ENCODE measurements around the gene APBA2.

Gene APBA2

GRCh38 chr15:29097971-29098370 lies 212.2 kb downstream of the APBA2 start:
- no peaks in the 10 kb centered on the region for H3K4me1 ChIP-seq (ENCODE audit: insufficient read depth, low read length, severe bottlenecking)
- no peaks in the 10 kb centered on the region for H3K9me2 ChIP-seq (ENCODE audit: low read depth, low read length)
- no peaks in the 10 kb centered on the region for H4K20me1 ChIP-seq (ENCODE audit: insufficient read depth, low read length)
- H3K9me3 ChIP-seq (ENCODE audit: low read length): no peaks in the 10 kb centered on the region
- no peaks in the 10 kb centered on the region for H3K36me3 ChIP-seq (ENCODE audit: insufficient read depth, low read length)
- H3K9ac ChIP-seq (ENCODE audit: low read length): no peak overlapping the region
- no peak overlapping the region for H2AFZ ChIP-seq (ENCODE audit: low read length)
- no peaks in the 10 kb centered on the region for H3K79me2 ChIP-seq (ENCODE audit: insufficient read depth, low read length)
- no peak overlapping the region for H3K4me3 ChIP-seq (ENCODE audit: low read depth, low read length, poor library complexity, severe bottlenecking)
- H3K27ac ChIP-seq (ENCODE audit: low read depth, low read length, poor library complexity, severe bottlenecking): no peak overlapping the region
- H3F3A ChIP-seq (ENCODE audit: insufficient read depth, low read length): no peaks in the 10 kb centered on the region
- H3K4me2 ChIP-seq (ENCODE audit: low read length): no peak overlapping the region
- TF ChIP-seq CTCF (IDR thresholded peaks at IDR 0.05; ENCODE audit: low read length): no peak
- TF ChIP-seq EZH2 (IDR thresholded peaks at IDR 0.05; ENCODE audit: borderline replicate concordance, low read length): no peak
- H3K27me3 ChIP-seq (ENCODE audit: insufficient read depth, low read length): no peaks in the 10 kb centered on the region; the same call in 1 of the 2 replicates

DNA sequence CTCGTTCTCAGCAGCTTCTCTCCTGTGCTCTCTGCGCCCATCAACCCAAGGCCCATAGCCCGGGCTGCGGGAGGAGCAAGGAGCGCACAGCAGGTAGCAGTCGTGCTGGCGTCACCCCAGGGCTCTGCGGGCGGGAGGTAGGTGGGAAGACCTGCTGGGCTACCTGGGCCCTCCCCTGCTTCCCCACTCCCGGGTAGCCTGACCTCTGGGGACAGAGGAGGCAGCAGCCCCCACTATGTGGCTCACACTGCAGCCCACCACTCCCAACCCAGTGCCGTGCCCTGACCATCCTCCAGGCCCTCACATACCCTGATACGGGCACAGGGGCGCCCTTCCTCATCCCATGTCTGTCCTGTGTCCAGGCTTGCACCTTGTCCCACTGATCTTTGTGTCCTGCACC lies 212.9 kb downstream of the APBA2 start:
- Histone ChIP-seq H3K36me3 (ENCODE audit: insufficient read depth, low read length) (no peaks in the 10 kb centered on the region), H3F3A (ENCODE audit: insufficient read depth, low read length) (no peaks in the 10 kb centered on the region), H3K4me1 (ENCODE audit: insufficient read depth, low read length, severe bottlenecking) (no peaks in the 10 kb centered on the region), H3K9ac (ENCODE audit: low read length) (no peak overlapping the region), H2AFZ (ENCODE audit: low read length) (no peak overlapping the region), H3K27me3 (ENCODE audit: insufficient read depth, low read length) (no peaks in the 10 kb centered on the region; the same call in 1 of the 2 replicates), H4K20me1 (ENCODE audit: insufficient read depth, low read length) (no peaks in the 10 kb centered on the region), H3K79me2 (ENCODE audit: insufficient read depth, low read length) (no peaks in the 10 kb centered on the region), H3K4me2 (ENCODE audit: low read length) (no peak overlapping the region), H3K4me3 (ENCODE audit: low read depth, low read length, poor library complexity, severe bottlenecking) (no peak overlapping the region), H3K9me2 (ENCODE audit: low read depth, low read length) (no peaks in the 10 kb centered on the region), H3K9me3 (ENCODE audit: low read length) (no peaks in the 10 kb centered on the region), H3K27ac (ENCODE audit: low read depth, low read length, poor library complexity, severe bottlenecking) (no peak overlapping the region)
- TF ChIP-seq CTCF (IDR thresholded peaks at IDR 0.05; ENCODE audit: low read length): no peak
- TF ChIP-seq EZH2 (IDR thresholded peaks at IDR 0.05; ENCODE audit: borderline replicate concordance, low read length): no peak

DNA sequence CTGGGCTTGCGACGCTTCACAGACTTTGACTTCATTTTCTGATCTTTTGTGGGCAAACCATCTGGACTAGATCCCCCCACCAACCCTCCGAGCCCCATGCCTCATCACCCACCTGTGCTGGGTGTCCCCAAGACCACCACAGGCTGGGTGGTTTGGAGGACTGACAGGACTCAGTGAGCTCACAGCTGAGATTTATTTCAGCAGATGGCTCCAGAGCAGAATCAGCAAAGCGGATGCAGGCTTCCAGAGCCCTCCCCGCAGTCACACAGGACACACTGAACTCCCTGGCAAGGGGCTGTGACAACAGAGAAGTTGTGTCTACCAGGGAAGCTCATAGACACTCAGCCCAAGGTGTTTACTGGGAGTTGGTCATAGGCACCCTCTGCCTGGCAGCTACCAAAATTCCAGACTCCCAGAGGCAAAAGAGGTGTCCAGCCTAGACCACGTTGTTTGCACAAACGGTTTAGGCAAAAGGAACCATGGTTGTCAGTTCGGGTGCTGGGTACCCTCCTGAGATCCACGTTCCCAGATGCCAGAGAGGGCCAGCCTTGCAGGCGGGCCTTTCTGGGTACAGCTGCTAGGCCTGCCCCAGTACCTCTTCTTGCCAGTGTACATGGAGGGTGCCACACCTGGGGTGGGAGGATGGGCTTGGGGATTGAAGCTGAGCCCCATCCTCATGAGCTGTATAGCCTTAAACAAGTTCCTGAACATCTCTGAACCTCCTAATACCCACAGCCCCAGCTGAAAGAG lies 213.5 kb downstream of the APBA2 start:
- H3K79me2 ChIP-seq (ENCODE audit: insufficient read depth, low read length): no peaks in the 10 kb centered on the region
- no peaks in the 10 kb centered on the region for H3F3A ChIP-seq (ENCODE audit: insufficient read depth, low read length)
- TF ChIP-seq EZH2 (IDR thresholded peaks at IDR 0.05; ENCODE audit: borderline replicate concordance, low read length) (no peak), CTCF (IDR thresholded peaks at IDR 0.05; ENCODE audit: low read length) (no peak)
- no peaks in the 10 kb centered on the region for H3K9me3 ChIP-seq (ENCODE audit: low read length)
- H3K4me2 ChIP-seq (ENCODE audit: low read length): no peak overlapping the region
- no peak overlapping the region for H3K9ac ChIP-seq (ENCODE audit: low read length)
- H3K27me3 ChIP-seq (ENCODE audit: insufficient read depth, low read length): no peaks in the 10 kb centered on the region
- no peaks in the 10 kb centered on the region for H3K9me2 ChIP-seq (ENCODE audit: low read depth, low read length)
- H3K27ac ChIP-seq (ENCODE audit: low read depth, low read length, poor library complexity, severe bottlenecking): no peak overlapping the region
- no peak overlapping the region for H2AFZ ChIP-seq (ENCODE audit: low read length)
- H3K4me3 ChIP-seq (ENCODE audit: low read depth, low read length, poor library complexity, severe bottlenecking): no peak overlapping the region
- H3K4me1 ChIP-seq (ENCODE audit: insufficient read depth, low read length, severe bottlenecking): no peaks in the 10 kb centered on the region
- no peaks in the 10 kb centered on the region for H3K36me3 ChIP-seq (ENCODE audit: insufficient read depth, low read length)
- H4K20me1 ChIP-seq (ENCODE audit: insufficient read depth, low read length): no peaks in the 10 kb centered on the region

Data from OCI-LY1 (cell line).